T-cell (primary cell): Measurements from ENCODE around the gene TPPP. TPM values are rescaled to one million over a fixed set of nuclear protein-coding genes. Genes with fewer than 3 reads are reported as not detected.
A peak's percentile ranks its signal among the peaks of the same experiment; 100 is the strongest.
"Not testable (repeated sequence)": the region's sequence is repeated elsewhere in the genome, so short reads cannot be mapped to it uniquely, and the experiment has no call there.

Experiments used
- ATAC-seq, 4 experiments: fragments of 200-7000 bp in 3 of 4; fragments of 150-1000 bp in 1 of 4; cut with Tn5 transposase; replicated peaks in 1 of 4; 1 replicate in 3 of 4; 2 replicates in 1 of 4; pipeline ENCODE4 v1.10.0; 2021; ENCODE audit warnings: moderate library complexity in 3 of 4, mild to moderate bottlenecking in 2 of 4, moderate number of reproducible peaks in 1 of 4
- CTCF ChIA-PET, 2 donors: fragments of 300-600 bp; sonication (Branson Sonifier 250); formaldehyde crosslinking; loops; one replicate each; lab custom pipeline; 2022; ENCODE audit warnings: antibody characterized with exemption in 2 of 2; lab: Charles Lee
- POLR2A ChIA-PET, 2 donors: fragments of 300-600 bp; sonication (Branson Sonifier 250); formaldehyde crosslinking; loops; one replicate each; lab custom pipeline; 2022; ENCODE audit warnings: antibody characterized with exemption in 2 of 2; lab: Charles Lee
- DNase-seq, 35 experiments: peaks; one replicate each; pipeline versions ENCODE4 v3.0.0 to v3.0.0-alpha.2; 2013 to 2023
- H3K27ac ChIP-seq: one replicate; pipeline ENCODE4 v1.5.1; 2013; ENCODE audit warnings: low read length
- H3K27me3 ChIP-seq, 2 experiments: replicated peaks in 1 of 2; 1 replicate in 1 of 2; 2 replicates in 1 of 2; pipeline versions ENCODE4 v1.6.1 to v1.7.0; 2013; ENCODE audit warnings: low read length in 1 of 2, mixed read lengths in 1 of 2; ENCODE audit not compliant: control insufficient read depth in 2 of 2, insufficient read depth in 2 of 2; ENCODE audit errors: extremely low read depth in 1 of 2
- H3K36me3 ChIP-seq, 2 donors: 1 replicate in 1 of 2; 2 replicates in 1 of 2; pipeline versions ENCODE4 v1.6.1 to v1.7.0; 2013; ENCODE audit warnings: low read length in 1 of 2; ENCODE audit not compliant: control insufficient read depth in 2 of 2, insufficient read depth in 1 of 2; ENCODE audit errors: extremely low read depth in 1 of 2
- H3K4me1 ChIP-seq, 2 experiments: 1 replicate in 1 of 2; 2 replicates in 1 of 2; pipeline versions ENCODE4 v1.6.1 to v1.7.0; 2013; ENCODE audit warnings: low read length in 2 of 2, mixed read lengths in 1 of 2; ENCODE audit not compliant: insufficient read depth in 2 of 2, control insufficient read depth in 1 of 2; ENCODE audit errors: extremely low read depth in 1 of 2
- H3K4me3 ChIP-seq, 2 donors: 1 replicate in 1 of 2; 2 replicates in 1 of 2; pipeline versions ENCODE4 v1.5.1 to v1.7.0; 2013; ENCODE audit warnings: mild to moderate bottlenecking in 2 of 2, low read length in 1 of 2, moderate library complexity in 1 of 2; ENCODE audit not compliant: control insufficient read depth in 1 of 2; ENCODE audit errors: extremely low read depth in 1 of 2
- H3K9me3 ChIP-seq: 2 replicates; pipeline ENCODE4 v1.7.0; 2013
- H3K27ac Mint-ChIP-seq, 2 donors: one replicate each; pipeline ENCODE4 v1.8.0; 2020 to 2021; ENCODE audit warnings: mild to moderate bottlenecking in 2 of 2, mixed read lengths in 2 of 2
- H3K27me3 Mint-ChIP-seq, 2 donors: one replicate each; pipeline ENCODE4 v1.8.0; 2021 to 2022; ENCODE audit warnings: mixed read lengths in 2 of 2
- H3K36me3 Mint-ChIP-seq: one replicate; pipeline ENCODE4 v1.8.0; 2021; ENCODE audit warnings: mixed read lengths
- H3K4me1 Mint-ChIP-seq, 3 donors: one replicate each; pipeline ENCODE4 v1.8.0; 2020 to 2022; ENCODE audit warnings: mixed read lengths in 3 of 3, mild to moderate bottlenecking in 1 of 3
- H3K4me3 Mint-ChIP-seq, 3 donors: one replicate each; pipeline ENCODE4 v1.8.0; 2020 to 2022; ENCODE audit warnings: mild to moderate bottlenecking in 3 of 3, mixed read lengths in 3 of 3, moderate library complexity in 3 of 3
- H3K9me3 Mint-ChIP-seq, 3 donors: one replicate each; pipeline ENCODE4 v1.8.0; 2020 to 2022; ENCODE audit warnings: mixed read lengths in 3 of 3
- WGBS: methylation state at CpG from one replicate; pipeline ENCODE4 v1.1.5; 2013; ENCODE audit warnings: missing lambda C conversion rate; ENCODE audit not compliant: insufficient coverage; 5-methylcytosine and 5-hydroxymethylcytosine counted together
- total RNA-seq, 35 experiments: library from RNA in 6 of 35; stranded (reverse) in 6 of 35; fragments of 120-200 nt in 1 of 35; gene quantifications; one replicate each; pipeline versions ENCODE4 v1.2.1 to v1.2.4 and lab custom pipeline; 2013 to 2026

TPPP gene
- total RNA-seq, 5 donors from 2014 or later (not counting 1 experiment from before 2014, with no cell fraction given), result 0.73 to 8.2 (median 1.1) TPM

DNA sequence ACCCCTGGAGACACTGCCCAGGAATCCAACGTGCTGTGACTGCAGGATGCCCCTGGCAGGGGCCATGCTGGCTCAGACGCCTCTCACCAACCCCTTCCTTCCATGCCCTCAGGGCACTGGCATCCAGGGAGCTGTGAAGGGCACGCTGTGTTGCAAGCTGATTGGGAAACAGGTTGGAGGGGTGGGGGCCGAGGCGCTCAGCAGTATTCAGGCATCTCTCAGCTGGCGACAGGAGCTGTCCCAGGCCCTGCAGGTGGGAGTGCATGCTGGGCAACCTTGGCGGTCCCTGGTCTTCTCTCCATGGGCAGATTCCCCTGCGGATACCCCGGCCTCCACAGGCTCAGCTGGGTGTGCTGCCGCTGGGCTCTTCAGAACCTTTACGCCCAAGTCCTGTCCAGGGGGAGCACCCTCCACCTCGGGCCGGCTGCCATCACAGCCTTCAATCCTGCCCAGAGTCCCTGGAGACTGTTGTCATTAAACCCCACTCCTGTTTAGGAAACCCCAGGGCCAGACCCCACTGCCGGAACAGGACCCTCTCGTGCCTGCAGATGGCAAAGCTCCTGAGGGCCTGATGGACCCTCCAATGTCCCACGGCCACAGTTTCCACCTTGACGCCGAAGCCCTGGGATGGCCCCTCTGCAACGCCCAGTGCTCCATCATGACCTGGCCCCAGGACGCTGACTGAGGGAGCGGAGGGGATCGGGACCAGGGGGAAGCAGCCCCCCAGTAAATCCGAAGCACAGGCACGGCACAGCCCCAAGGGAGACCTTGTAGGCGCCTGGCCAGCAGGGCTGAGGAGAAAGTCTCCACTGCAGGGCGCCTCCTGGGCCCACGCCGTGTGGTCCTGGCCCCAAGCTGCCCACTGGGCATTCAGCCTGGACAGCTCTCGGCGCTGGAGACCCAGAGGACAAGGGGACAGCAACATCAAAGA lies 9.3 kb downstream of the TPPP start:
- Mint-ChIP-seq H3K4me3 (no peak overlapping the region), H3K27me3 (peaks cover 0 to 6% of the 10 kb centered on the region in 2 donors), H3K4me1 (no peaks in the 10 kb centered on the region), H3K9me3 (no peaks in the 10 kb centered on the region), H3K27ac (no peak overlapping the region), H3K36me3 (no peaks in the 10 kb centered on the region)
- POLR2A ChIA-PET, result no interaction called here
- WGBS, result 81% methylated on average over 28 of the region's 30 CpGs
- Histone ChIP-seq H3K9me3 (no peaks in the 10 kb centered on the region), H3K4me3 (no peak overlapping the region), H3K27me3 (peaks cover 0 to 30% of the 10 kb centered on the region in 2 experiments), H3K27ac (no peak overlapping the region), H3K36me3 (no peaks in the 10 kb centered on the region), H3K4me1 (no peaks in the 10 kb centered on the region)
- no peak for ATAC-seq
- CTCF ChIA-PET, result no interaction called here
- DNase-seq, result peak in 1 of 35 experiments; percentile 4

DNA sequence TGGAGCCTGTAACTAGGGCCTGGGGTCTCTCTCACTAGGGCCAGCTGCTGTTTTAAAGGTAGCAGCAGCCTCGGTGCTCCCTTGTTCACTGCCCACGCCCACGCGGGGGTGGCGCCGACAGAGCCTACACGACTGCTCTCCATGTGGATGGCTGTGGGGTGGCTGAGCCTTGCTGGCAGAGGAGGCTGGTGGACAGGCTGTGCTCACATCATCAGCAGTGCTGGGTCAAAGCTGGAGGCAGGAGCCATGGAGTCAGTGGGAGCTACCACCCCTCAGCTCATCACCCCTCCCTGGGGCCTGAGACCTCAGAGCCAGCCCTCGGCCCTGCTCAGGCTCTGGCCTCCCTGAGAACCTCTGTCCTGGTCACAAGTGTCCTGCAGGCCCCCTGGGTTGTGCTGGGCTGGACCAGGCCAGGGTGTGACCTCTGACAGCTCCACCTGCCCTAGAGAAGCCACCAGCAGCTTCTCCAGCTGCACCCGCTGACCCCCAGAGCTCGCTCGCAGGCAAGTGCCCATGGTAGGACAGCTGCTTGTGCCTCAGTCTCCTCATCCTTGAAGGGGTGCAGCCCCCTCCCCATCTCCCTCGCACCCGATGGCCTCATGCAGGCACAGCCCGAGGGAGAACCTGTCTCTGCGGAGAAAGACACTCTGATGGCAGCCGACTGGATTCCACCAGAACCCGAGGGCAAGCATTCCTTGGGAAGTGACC lies 10.3 kb downstream of the TPPP start:
- CTCF ChIA-PET, H3K4me1 Mint-ChIP-seq, H3K9me3 ChIP-seq, H3K27ac ChIP-seq, DNase-seq, ATAC-seq, H3K36me3 Mint-ChIP-seq, POLR2A ChIA-PET, H3K27ac Mint-ChIP-seq, H3K36me3 ChIP-seq, H3K9me3 Mint-ChIP-seq, H3K4me3 Mint-ChIP-seq, H3K27me3 Mint-ChIP-seq, H3K4me1 ChIP-seq, H3K4me3 ChIP-seq: not testable (repeated sequence)
- WGBS, result 74% methylated on average over 13 of the region's 17 CpGs
- H3K27me3 ChIP-seq, result peaks cover 0 to 27% of the 10 kb centered on the region in 2 experiments

DNA sequence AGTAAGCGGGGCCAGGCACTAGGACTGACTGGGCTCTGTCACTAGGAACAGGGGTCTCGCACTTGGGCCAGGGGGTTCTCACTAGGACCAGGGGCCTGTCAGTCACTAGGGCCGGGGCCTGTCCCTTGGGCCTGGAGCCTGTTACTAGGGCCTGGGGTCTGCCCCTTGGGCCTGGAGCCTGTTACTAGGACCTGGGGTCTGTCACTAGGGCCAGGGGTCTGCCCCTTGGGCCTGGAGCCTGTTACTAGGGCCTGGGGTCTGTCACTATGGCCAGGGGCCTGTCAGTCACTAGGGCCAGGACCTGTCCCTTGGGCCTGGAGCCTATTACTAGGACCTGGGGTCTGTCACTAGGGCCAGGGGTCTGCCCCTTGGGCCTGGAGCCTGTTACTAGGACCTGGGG lies 10.9 kb downstream of the TPPP start:
- H3K27ac ChIP-seq, H3K36me3 ChIP-seq, ATAC-seq, H3K27ac Mint-ChIP-seq, H3K4me1 Mint-ChIP-seq, POLR2A ChIA-PET, H3K36me3 Mint-ChIP-seq, H3K4me3 ChIP-seq, CTCF ChIA-PET, DNase-seq, H3K4me3 Mint-ChIP-seq, H3K27me3 Mint-ChIP-seq, H3K9me3 Mint-ChIP-seq, H3K9me3 ChIP-seq, H3K4me1 ChIP-seq: not testable (repeated sequence)
- WGBS, result 80% methylated on average over 2 of the region's 3 CpGs
- peaks cover 0 to 30% of the 10 kb centered on the region in 2 experiments for H3K27me3 ChIP-seq

DNA sequence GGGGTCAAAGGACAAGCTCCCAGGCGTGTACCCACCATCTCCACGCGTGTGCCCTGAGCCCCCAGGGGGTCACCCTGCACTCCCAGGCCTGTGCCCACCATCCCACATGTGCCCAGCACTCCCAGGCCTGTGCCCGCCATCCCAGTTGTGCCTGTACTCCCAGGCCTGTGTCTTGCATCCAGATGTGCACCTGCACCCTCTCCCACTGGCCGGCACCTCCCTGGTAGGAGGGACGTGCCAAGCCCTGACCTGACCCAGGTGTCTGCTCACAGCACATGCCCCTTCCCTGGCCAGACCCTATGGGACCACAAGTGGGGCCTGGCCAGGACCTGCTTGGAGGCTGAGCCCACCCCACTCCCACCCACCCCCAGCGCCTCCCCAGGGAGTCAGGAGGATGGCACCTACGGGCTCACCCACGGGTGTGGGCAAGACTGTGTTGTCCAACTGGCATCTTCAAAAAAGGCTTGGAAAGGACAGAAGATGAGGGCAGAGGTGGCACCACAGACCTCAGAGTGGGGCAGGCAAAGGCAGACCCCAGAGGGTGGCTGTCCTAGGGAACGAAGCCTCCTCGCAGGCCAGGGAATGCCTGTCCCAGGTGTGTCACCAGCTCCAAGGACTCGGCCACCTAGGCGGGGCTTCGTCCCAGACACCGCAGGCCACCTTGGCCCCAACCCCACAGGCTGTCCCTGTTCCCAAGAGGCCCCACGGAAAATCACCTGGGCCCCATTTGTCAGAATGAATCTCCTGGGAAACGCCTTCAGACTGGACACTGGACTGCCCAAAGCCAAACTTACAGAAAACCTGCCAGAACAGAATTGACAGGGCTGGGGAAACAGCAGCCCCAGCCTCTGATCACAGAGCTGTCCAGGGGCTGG lies 11.6 kb downstream of the TPPP start:
- ATAC-seq, result not testable (repeated sequence)
- peak in 1 of 35 experiments; percentile 3 for DNase-seq

DNA sequence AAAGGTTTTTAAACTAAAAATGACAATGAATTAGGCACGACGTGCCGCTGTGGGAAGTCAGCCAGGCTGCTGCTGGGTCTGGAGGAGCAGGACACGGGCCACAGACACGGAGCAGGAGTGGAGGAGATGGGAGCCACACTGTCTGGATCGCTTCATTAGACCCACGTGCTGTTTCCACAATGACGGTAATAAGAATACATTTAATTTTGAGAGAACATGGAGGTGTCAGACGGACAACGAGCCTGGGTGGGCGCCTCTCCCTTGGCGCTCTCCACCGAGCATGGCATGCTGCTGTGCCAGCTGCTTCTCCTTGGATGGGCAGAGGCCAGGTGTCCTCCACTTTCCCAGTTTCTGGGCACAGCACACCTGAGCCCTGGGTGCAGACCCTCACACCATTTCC lies 12.3 kb downstream of the TPPP start:
- H3K36me3 Mint-ChIP-seq, H3K27ac ChIP-seq, H3K4me1 ChIP-seq, H3K27me3 Mint-ChIP-seq, H3K9me3 Mint-ChIP-seq, H3K9me3 ChIP-seq, H3K4me3 ChIP-seq, DNase-seq, H3K4me3 Mint-ChIP-seq, H3K27ac Mint-ChIP-seq, POLR2A ChIA-PET, CTCF ChIA-PET, H3K36me3 ChIP-seq, ATAC-seq, H3K4me1 Mint-ChIP-seq: not testable (repeated sequence)
- peaks cover 0 to 35% of the 10 kb centered on the region in 2 experiments for H3K27me3 ChIP-seq
- WGBS, result 84% methylated on average over 12 of the region's 13 CpGs

More for the DNA sequence above, 11.6 kb downstream of the TPPP start:
- 90% methylated on average over 8 of the region's 17 CpGs for WGBS
- H3K4me1 Mint-ChIP-seq, H3K27ac ChIP-seq, H3K4me1 ChIP-seq, H3K4me3 Mint-ChIP-seq, H3K36me3 Mint-ChIP-seq, H3K36me3 ChIP-seq, POLR2A ChIA-PET, H3K9me3 Mint-ChIP-seq, H3K27me3 Mint-ChIP-seq, CTCF ChIA-PET, H3K9me3 ChIP-seq, H3K4me3 ChIP-seq, H3K27ac Mint-ChIP-seq: not testable (repeated sequence)
- peaks cover 0 to 34% of the 10 kb centered on the region in 2 experiments for H3K27me3 ChIP-seq

DNA sequence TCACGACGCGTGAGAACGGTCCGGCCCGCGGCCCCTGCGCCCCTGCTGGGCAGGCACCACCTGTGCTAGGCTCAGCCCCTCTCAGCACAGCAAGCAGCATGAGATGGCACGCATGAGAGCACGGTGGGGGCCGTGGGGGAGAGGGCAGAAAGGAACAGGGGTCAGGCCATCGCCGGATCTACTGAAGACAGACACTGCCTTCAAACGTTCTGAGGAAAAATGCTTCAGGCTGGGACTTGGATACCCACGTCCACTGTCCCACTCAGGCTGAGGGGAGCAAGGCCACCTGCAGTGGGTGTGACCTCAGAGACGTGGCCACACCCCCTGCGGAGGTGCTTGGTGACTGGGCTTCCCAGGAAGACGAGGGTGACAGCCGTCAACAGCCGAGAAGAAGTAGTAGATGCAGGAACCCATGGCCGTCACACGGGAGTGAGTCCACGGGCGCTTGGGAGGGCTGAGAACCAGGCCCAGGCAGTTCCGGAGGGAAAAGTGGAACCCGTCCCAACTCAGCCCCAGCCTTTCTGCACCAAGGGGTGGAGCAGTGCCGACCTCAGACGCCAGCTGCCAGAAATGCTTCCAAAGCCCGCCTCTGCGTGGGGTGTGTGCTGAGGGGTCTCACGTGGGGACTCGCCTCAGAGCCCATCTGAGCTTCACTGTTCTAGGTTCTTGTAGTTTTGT lies 12.9 kb downstream of the TPPP start:
- no CpG with 5 or more reads among the region's 32 CpGs for WGBS
- POLR2A ChIA-PET, H3K9me3 ChIP-seq, H3K27me3 Mint-ChIP-seq, DNase-seq, H3K4me1 ChIP-seq, H3K36me3 Mint-ChIP-seq, H3K27ac ChIP-seq, H3K4me3 Mint-ChIP-seq, H3K4me1 Mint-ChIP-seq, H3K4me3 ChIP-seq, H3K27ac Mint-ChIP-seq, H3K9me3 Mint-ChIP-seq, H3K36me3 ChIP-seq, ATAC-seq, CTCF ChIA-PET: not testable (repeated sequence)
- H3K27me3 ChIP-seq, result peaks cover 0 to 35% of the 10 kb centered on the region in 2 experiments
